GM12874 (cell line): ENCODE measurements around the gene TBC1D22A.

Experiments used
- CTCF ChIP-seq: IDR thresholded peaks from 2 replicates; pipeline ENCODE4 v1.5.1; 2011; ENCODE audit warnings: low read depth, mild to moderate bottlenecking, control low read depth, low read length, moderate library complexity; ENCODE audit not compliant: insufficient read depth

TBC1D22A gene

GRCh38 chr22:47095395-47096122 lies 333.1 kb downstream of the TBC1D22A start:
- TF ChIP-seq CTCF = no peak

GRCh38 chr22:47098121-47098520 lies 335.7 kb downstream of the TBC1D22A start:
- TF ChIP-seq CTCF = no peak

- TF ChIP-seq CTCF = no peak
Observed at GRCh38 chr22:47098554-47098953, 336.1 kb downstream of the TBC1D22A start.

DNA sequence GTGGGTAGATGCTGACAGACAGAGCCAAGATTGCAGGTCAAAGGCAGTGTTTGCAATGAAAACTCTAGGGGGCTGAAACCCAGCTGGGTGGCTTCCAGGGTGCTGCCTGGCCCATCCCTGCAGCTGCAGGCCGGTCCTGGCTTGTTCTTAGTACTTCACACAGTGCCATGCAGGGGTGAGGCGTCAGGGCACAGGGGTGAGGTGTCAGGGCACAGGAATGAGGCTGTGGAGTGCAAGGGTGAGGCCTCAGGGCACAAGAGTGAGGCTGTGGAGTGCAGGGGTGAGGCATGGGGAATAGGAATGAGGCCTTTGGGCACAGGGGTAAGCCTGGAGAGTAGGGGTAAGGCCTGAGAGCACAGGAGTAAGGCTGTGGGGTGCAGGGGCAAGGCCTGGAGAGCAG lies 337.6 kb downstream of the TBC1D22A start:
- no peak for TF ChIP-seq CTCF

DNA sequence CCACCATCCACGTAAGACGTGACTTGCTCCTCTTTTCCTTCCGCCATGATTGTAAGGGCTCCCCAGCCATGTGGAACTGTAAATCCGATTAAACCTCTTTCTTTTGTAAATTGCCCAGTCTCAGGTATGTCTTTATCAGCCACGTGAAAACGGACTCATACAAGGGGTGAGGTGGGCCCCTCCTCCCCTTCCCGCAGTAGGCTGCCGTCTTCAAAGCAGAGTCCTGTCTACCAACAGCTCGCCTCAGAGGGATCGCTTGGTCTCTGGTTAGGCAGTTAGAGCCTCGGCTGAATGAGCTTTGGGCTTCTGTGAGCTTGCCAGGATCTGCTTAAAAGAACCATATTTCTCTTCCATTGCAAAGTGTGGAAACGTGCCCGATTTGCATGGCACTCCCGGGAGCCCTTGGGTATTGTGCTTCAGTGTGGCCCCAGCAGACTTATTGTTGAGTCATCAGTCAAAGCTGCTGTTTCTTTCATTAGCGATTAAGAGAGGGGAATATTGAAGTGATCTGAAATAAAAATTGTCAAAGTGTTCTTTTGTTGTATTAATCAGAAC lies 338.3 kb downstream of the TBC1D22A start:
- TF ChIP-seq CTCF = no peak

DNA sequence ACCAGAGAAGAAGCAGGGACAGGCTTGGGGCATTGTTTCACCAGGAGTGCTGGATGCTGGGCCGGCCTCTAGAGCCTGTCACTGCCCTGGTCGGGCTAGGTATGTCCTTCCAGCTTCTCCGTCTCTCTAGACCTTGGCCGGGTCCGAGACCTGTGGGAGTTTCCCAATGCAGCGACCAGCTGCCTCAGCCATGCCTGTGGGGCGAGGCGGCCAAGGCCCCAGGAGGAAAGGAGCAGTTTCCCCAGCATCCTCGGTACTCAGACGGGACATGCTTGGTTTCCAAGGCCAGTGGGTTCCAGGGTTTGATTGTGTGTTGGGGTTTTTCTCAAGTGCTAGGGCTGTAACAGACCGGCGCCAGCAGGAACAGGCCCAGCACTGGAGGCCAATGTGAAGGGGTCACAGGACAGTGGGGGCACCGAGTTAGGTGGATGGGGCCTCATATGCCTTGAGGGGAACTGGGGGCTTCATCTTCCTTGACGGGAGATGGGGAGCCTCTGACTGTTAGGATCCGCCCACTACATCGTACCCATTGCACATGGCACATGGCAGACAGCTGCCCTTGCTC lies 339.0 kb downstream of the TBC1D22A start:
- no peak for TF ChIP-seq CTCF

DNA sequence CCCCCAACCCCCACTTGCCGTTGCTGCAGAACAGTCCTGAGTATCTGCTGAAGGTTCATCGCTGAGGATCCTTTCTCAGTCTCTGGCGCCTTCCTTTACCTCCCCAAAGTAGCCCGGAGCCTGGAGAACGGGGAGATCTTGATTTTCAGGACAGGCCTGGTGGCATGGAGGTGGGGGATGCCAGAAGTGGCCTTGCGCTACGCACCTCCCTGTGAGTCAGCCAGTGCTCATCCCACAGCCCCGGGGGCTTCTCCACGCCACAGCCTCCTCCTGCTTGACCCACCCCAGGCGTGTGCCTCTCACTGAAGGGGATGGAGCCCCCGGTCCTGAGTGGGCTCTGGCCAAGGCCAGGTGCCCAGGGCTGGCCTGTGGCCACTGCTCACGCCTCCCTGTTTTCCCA lies 339.6 kb downstream of the TBC1D22A start:
- no peak for TF ChIP-seq CTCF
